Right lobe of liver (tissue), 6 donors: ENCODE measurements around the gene SYT6. TPM values are rescaled to one million over a fixed set of nuclear protein-coding genes. Genes with fewer than 3 reads are reported as not detected.
A peak's percentile ranks its signal among the peaks of the same experiment; 100 is the strongest.

Experiments
- ATAC-seq, 4 donors: fragments of 200-7000 bp; cut with Tn5 transposase; one replicate each; pipeline ENCODE4 v1.9.1; 2020; ENCODE audit warnings: mild to moderate bottlenecking in 4 of 4, moderate library complexity in 4 of 4
- DNase-seq, 3 donors: peaks; one replicate each; pipeline ENCODE4 v3.0.0-alpha.2; 2020
- H3K27ac ChIP-seq, 3 donors: fragments of 200-600 bp; one replicate each; pipeline ENCODE4 v1.8.0; 2022
- H3K27me3 ChIP-seq, 2 donors: fragments of 200-600 bp; one replicate each; pipeline ENCODE4 v1.8.0; 2022
- H3K36me3 ChIP-seq, 4 donors: fragments of 200-600 bp; sonication (generic) in 1 of 4; one replicate each; pipeline versions ENCODE4 v1.5.1 to v1.8.0; 2017 to 2022; ENCODE audit warnings: control low read depth in 1 of 4
- H3K4me1 ChIP-seq, 4 donors: fragments of 200-600 bp; sonication (generic) in 1 of 4; one replicate each; pipeline versions ENCODE4 v1.5.1 to v1.8.0; 2017 to 2022; ENCODE audit warnings: control low read depth in 1 of 4
- H3K4me3 ChIP-seq, 3 donors: fragments of 200-600 bp; one replicate each; pipeline ENCODE4 v1.8.0; 2022
- H3K9me3 ChIP-seq, 4 donors: fragments of 200-600 bp; sonication (generic) in 1 of 4; one replicate each; pipeline versions ENCODE4 v1.5.1 to v1.8.0; 2017 to 2022; ENCODE audit warnings: control low read depth in 1 of 4
- POLR2A ChIP-seq: fragments of 450-650 bp; IDR thresholded peaks from one replicate; pipeline ENCODE4 v1.6.1; 2017; ENCODE audit warnings: antibody characterized with exemption, mild to moderate bottlenecking
- WGBS: methylation state at CpG from one replicate; pipeline ENCODE4 v1.1.6; 2018; ENCODE audit warnings: low coverage, low lambda C conversion rate; ENCODE audit not compliant: insufficient coverage; ENCODE audit errors: missing lambda C conversion rate; 5-methylcytosine and 5-hydroxymethylcytosine counted together
- intact Hi-C, 2 donors: fragments of 100-400 bp; cut with DNase I; formaldehyde crosslinking; loops; one replicate each; pipeline versions ENCODE4 v1.11.2 to v1.14.1; 2022
- total RNA-seq, 6 experiments: library from RNA; depleted of rRNA in 2 of 6; stranded (reverse); fragments of >200 nt in 2 of 6; fragmentation: NEBNext Ultra II Directional in 3 of 6; extraction: Animal tissue kit (Norgen Biotek cat#: 25700) in 3 of 6; gene quantifications; one replicate each; pipeline versions ENCODE4 v1.1.0 to v1.2.4, GENCODE V29; 2016 to 2023
- TF ChIP-seq, protein P1 (sequence below), 4 donors: fragments of 200-600 bp in 3 of 4; fragments of 450-650 bp in 1 of 4; IDR thresholded peaks; one replicate each; pipeline versions ENCODE4 v1.5.1 to v1.8.0; 2016 to 2022; ENCODE audit warnings: antibody characterized with exemption in 4 of 4, mild to moderate bottlenecking in 2 of 4
- donor health status: DM: no; HTN: yes; CAD: no.
- donor health status: DM: no; HTN: no; CAD: no.
- donor health status: DM: no; HTN: no; CAD: no.
- donor health status: DM: no; HTN: yes; CAD: no.
- donor health status: DM: no; HTN: yes; CAD: no.

Gene SYT6
- total RNA-seq, 6 experiments from 2014 or later = not detected

DNA sequence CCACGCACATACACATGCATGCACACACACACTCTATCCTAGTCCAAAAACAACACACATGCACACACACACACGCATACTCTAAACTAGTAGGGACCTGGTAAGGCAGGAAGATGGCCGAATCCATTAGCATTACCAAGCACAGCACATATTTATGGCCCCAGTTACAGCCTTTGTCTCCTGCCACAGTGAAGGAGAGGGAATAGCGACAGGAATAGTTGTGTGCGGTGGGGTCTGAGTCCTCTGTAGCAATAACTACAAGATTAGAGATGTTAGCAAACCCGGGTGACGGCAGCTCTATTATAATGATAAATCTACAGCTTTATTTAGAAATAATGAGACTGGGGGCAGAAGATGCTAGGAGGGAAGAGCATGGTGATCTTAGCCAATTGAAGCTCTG lies 20.5 kb downstream of the SYT6 start:
- no peaks in the 10 kb centered on the region for H3K36me3 ChIP-seq
- H3K27me3 ChIP-seq = no peaks in the 10 kb centered on the region
- no peaks in the 10 kb centered on the region for H3K9me3 ChIP-seq
- no peaks in the 10 kb centered on the region for H3K4me1 ChIP-seq
- H3K4me3 ChIP-seq = no peak overlapping the region
- ATAC-seq (no peak), DNase-seq (no peak)
- intact Hi-C loops = loop anchor here in 1 of 2 donors (5.0 kb wide), 1 partner anchor 151 kb away; no protein-coding TSS in a partner anchor
- TF ChIP-seq, protein P1, sequence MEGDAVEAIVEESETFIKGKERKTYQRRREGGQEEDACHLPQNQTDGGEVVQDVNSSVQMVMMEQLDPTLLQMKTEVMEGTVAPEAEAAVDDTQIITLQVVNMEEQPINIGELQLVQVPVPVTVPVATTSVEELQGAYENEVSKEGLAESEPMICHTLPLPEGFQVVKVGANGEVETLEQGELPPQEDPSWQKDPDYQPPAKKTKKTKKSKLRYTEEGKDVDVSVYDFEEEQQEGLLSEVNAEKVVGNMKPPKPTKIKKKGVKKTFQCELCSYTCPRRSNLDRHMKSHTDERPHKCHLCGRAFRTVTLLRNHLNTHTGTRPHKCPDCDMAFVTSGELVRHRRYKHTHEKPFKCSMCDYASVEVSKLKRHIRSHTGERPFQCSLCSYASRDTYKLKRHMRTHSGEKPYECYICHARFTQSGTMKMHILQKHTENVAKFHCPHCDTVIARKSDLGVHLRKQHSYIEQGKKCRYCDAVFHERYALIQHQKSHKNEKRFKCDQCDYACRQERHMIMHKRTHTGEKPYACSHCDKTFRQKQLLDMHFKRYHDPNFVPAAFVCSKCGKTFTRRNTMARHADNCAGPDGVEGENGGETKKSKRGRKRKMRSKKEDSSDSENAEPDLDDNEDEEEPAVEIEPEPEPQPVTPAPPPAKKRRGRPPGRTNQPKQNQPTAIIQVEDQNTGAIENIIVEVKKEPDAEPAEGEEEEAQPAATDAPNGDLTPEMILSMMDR (IDR thresholded peaks at IDR 0.05) = no peak
- TF ChIP-seq POLR2A = no peak
- WGBS = 93% methylated on average over 7 of the region's 7 CpGs
- H3K27ac ChIP-seq = no peak overlapping the region

DNA sequence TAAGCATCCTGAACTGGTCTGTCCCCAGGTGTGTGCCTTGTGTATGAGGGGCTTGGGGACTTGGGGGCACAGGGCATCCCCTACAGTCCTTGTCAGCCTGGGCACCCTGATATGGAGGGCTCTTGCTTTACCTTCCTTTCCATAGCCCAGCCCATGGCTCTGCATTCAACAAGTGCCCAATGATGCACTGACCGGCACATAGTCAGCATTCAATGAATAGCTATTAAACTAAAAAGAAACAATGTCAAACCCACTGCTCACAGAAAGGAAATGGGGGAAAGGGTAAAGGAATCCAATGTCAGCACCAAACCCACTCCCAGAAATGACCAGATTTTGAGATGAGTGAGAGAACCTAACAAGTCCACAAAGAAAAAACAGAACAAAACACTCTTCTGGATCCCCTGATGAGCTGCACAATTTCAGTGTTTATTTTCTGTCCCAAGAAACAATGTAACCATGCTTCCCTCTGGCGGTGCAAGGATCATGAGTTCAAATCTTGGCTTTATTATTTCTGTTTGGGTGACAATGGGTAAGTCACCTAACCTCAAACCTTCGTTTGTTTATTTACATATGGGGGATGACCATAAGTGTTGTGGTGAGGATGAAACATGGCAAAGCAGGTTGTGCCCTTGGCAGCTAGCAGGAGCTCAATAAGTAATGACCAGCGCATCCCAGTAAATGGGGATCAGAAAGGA lies 22.0 kb downstream of the SYT6 start:
- intact Hi-C loops = loop anchor here in 1 of 2 donors (5.0 kb wide), 1 partner anchor 149 kb away; no protein-coding TSS in a partner anchor
- no peak for DNase-seq
- Histone ChIP-seq H3K36me3 (no peaks in the 10 kb centered on the region), H3K27me3 (no peaks in the 10 kb centered on the region), H3K27ac (no peak overlapping the region), H3K9me3 (no peaks in the 10 kb centered on the region), H3K4me3 (no peak overlapping the region), H3K4me1 (no peaks in the 10 kb centered on the region)
- WGBS = 75% methylated on average over 4 of the region's 4 CpGs
- ATAC-seq = no peak
- TF ChIP-seq POLR2A = no peak
- TF ChIP-seq, protein P1 (IDR thresholded peaks at IDR 0.05) = no peak

DNA sequence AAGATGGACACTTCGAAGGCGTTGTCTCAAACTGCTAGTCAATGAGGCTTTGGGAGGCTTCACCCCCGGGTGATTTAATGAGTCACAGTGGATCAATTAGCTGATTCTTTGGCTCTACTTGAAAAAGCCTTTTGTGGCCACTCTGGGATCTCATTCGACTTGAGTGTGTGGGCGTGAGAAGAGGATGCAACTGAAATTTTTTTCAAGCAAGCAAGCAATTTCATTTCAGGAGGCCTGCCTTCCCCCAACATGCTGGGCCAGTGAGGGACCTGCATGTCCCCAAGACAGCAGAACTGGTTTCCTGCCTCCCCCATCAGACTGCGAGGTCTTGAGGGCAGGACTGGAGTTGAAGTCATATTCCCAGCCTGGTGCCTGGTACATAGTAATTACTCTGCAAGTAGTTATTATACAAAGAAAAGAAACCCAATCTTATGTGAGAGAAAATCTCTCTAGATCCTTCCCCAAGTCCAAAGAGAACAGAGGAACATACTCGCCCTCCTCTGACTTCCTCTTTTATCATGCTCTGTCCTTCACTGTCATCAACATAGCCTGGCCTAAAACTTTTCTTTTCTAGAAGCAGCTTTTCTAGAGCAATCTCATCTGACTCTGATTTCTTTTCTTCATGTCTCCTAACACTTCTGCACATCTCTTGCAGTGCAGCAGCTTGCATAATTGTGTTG lies 22.7 kb downstream of the SYT6 start:
- H3K27me3 ChIP-seq = no peaks in the 10 kb centered on the region
- 51% methylated on average over 3 of the region's 7 CpGs for WGBS
- intact Hi-C loops = loop anchor here in 1 of 2 donors (5.0 kb wide), 1 partner anchor 149 kb away; no protein-coding TSS in a partner anchor
- H3K4me1 ChIP-seq = no peaks in the 10 kb centered on the region
- H3K9me3 ChIP-seq = no peaks in the 10 kb centered on the region
- no peak overlapping the region for H3K4me3 ChIP-seq
- no peak overlapping the region for H3K27ac ChIP-seq
- DNase-seq (no peak), ATAC-seq (peak in 1 of 4 donors; percentile 33)
- H3K36me3 ChIP-seq = no peaks in the 10 kb centered on the region
- TF ChIP-seq, protein P1 (IDR thresholded peaks at IDR 0.05) = no peak
- no peak for TF ChIP-seq POLR2A

DNA sequence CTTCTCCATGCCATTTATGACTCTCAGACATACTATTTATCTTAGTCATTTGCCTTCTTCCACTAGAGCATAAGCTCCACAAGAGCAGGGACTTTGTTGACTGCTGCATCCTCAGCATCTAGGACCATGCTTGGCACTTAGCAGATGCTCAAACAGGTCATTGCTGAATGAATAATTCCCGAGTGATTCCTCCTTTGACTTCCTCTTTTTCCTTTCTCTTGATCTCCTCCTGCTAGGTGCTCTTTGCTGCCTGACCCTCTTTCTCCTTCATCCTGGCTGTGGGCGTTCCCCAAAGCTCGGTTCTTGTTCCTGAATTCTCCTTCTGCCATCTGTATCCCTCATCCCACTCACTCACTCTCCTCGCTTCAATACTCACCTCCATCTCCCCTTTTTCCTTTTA lies 23.5 kb downstream of the SYT6 start:
- Histone ChIP-seq H3K9me3 (no peaks in the 10 kb centered on the region), H3K36me3 (no peaks in the 10 kb centered on the region), H3K4me3 (no peak overlapping the region), H3K4me1 (no peaks in the 10 kb centered on the region), H3K27me3 (no peaks in the 10 kb centered on the region), H3K27ac (no peak overlapping the region)
- TF ChIP-seq POLR2A = no peak
- TF ChIP-seq, protein P1 (IDR thresholded peaks at IDR 0.05) = no peak
- ATAC-seq (no peak), DNase-seq (no peak)
- WGBS = 60% methylated on average over 4 of the region's 4 CpGs
- intact Hi-C loops = loop anchor here in 1 of 2 donors (5.0 kb wide), 1 partner anchor 148 kb away; no protein-coding TSS in a partner anchor
